SK-N-SH (cell line): ENCODE results near the gene HIPK2. TPM values are rescaled to one million over a fixed set of nuclear protein-coding genes. Genes with fewer than 3 reads are reported as not detected.

ENCODE experiments used
- CTCF ChIP-seq: fragments of 200-600 bp; sonication (generic); IDR thresholded peaks from 2 replicates; pipeline ENCODE4 v1.6.1; 2017; ENCODE audit warnings: antibody characterized with exemption, mild to moderate bottlenecking, moderate library complexity
- EZH2phosphoT487 ChIP-seq: fragments of 200-600 bp; sonication (generic); IDR thresholded peaks from 2 replicates; pipeline ENCODE4 v1.6.1; 2017; ENCODE audit warnings: low read depth, mixed run types, mild to moderate bottlenecking, antibody characterized with exemption, moderate library complexity, borderline replicate concordance
- FOXM1 ChIP-seq: IDR thresholded peaks from 2 replicates; pipeline ENCODE4 v1.4.0; 2012; ENCODE audit warnings: low read depth, mild to moderate bottlenecking
- GABPA ChIP-seq: IDR thresholded peaks from 2 replicates; pipeline ENCODE4 v1.4.0; 2012; ENCODE audit warnings: low read depth, mild to moderate bottlenecking
- JUND ChIP-seq: IDR thresholded peaks from 2 replicates; pipeline ENCODE4 v1.4.0; 2012
- MEF2A ChIP-seq: IDR thresholded peaks from 2 replicates; pipeline ENCODE4 v1.4.0; 2012; ENCODE audit warnings: low read depth, borderline replicate concordance
- MXI1 ChIP-seq: IDR thresholded peaks from 2 replicates; pipeline ENCODE4 v1.6.1; 2012; ENCODE audit warnings: mild to moderate bottlenecking, low read depth, low read length, improper control_type of control experiment
- SIN3A ChIP-seq: IDR thresholded peaks from 2 replicates; pipeline ENCODE4 v1.6.1; 2012; ENCODE audit warnings: low read depth, mild to moderate bottlenecking, low read length, moderate library complexity, borderline replicate concordance
- TAF1 ChIP-seq: IDR thresholded peaks from 2 replicates; pipeline ENCODE4 v1.6.1; 2012; ENCODE audit warnings: low read depth, mild to moderate bottlenecking, low read length, moderate library complexity, borderline replicate concordance
- TEAD4 ChIP-seq: IDR thresholded peaks from 2 replicates; pipeline ENCODE4 v1.4.0; 2012; ENCODE audit warnings: mild to moderate bottlenecking, borderline replicate concordance; ENCODE audit not compliant: insufficient read depth
- USF2 ChIP-seq: fragments of 150-350 bp; IDR thresholded peaks from 2 replicates; pipeline ENCODE4 v1.6.1; 2017; ENCODE audit warnings: antibody characterized with exemption, low read length, low read depth, borderline replicate concordance
- polyA plus RNA-seq, 3 experiments: library from polyadenylated mRNA; depleted of rRNA; stranded (reverse); fragments of >200 nt; gene quantifications; 2 replicates each; pipeline ENCODE4 v1.2.3, GENCODE V29; 2012
- TF ChIP-seq, protein P1 (sequence below): IDR thresholded peaks from 2 replicates; pipeline ENCODE4 v1.4.0; 2012; ENCODE audit warnings: low read depth, borderline replicate concordance
- TF ChIP-seq, protein P2 (sequence below): fragments of 150-350 bp; IDR thresholded peaks from 2 replicates; pipeline ENCODE4 v1.6.1; 2016; ENCODE audit warnings: mild to moderate bottlenecking, low read depth, low read length

The HIPK2 gene
- polyA plus RNA-seq, 1 of the 3 experiments (the other 2 are of a cell fraction), result 14.2 TPM

GRCh38 chr7:139731802-139732470 lies 45.9 kb downstream of the HIPK2 start (continued):
- TF ChIP-seq SIN3A (no peak), TEAD4 (peak; percentile 86), TAF1 (no peak), MXI1 (no peak), MEF2A (peak; percentile 47; the same call in 1 of the 2 replicates), EZH2phosphoT487 (no peak), JUND (peak; percentile 92), FOXM1 (no peak), USF2 (no peak), CTCF (no peak), GABPA (no peak)
- TF ChIP-seq, protein P1, sequence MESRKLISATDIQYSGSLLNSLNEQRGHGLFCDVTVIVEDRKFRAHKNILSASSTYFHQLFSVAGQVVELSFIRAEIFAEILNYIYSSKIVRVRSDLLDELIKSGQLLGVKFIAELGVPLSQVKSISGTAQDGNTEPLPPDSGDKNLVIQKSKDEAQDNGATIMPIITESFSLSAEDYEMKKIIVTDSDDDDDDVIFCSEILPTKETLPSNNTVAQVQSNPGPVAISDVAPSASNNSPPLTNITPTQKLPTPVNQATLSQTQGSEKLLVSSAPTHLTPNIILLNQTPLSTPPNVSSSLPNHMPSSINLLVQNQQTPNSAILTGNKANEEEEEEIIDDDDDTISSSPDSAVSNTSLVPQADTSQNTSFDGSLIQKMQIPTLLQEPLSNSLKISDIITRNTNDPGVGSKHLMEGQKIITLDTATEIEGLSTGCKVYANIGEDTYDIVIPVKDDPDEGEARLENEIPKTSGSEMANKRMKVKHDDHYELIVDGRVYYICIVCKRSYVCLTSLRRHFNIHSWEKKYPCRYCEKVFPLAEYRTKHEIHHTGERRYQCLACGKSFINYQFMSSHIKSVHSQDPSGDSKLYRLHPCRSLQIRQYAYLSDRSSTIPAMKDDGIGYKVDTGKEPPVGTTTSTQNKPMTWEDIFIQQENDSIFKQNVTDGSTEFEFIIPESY, result peak; percentile 35; the same call in 1 of the 2 replicates
- TF ChIP-seq, protein P2, sequence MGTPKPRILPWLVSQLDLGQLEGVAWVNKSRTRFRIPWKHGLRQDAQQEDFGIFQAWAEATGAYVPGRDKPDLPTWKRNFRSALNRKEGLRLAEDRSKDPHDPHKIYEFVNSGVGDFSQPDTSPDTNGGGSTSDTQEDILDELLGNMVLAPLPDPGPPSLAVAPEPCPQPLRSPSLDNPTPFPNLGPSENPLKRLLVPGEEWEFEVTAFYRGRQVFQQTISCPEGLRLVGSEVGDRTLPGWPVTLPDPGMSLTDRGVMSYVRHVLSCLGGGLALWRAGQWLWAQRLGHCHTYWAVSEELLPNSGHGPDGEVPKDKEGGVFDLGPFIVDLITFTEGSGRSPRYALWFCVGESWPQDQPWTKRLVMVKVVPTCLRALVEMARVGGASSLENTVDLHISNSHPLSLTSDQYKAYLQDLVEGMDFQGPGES, result no peak
